HepG2 (cell line): ENCODE data around the gene GFER. TPM values are rescaled to one million over a fixed set of nuclear protein-coding genes. Genes with fewer than 3 reads are reported as not detected.
A peak's percentile ranks its signal among the peaks of the same experiment; 100 is the strongest.

Experiments used
- ATF3 ChIP-seq: sonication (generic); formaldehyde crosslinking; IDR thresholded peaks from 2 replicates; pipeline ENCODE4 v1.4.0; 2020; ENCODE audit warnings: missing genetic modification reagents
- BRCA1 ChIP-seq: sonication (generic); formaldehyde crosslinking; IDR thresholded peaks from 2 replicates; pipeline ENCODE4 v1.4.0; 2020; ENCODE audit warnings: missing genetic modification reagents
- DRAP1 ChIP-seq: IDR thresholded peaks from 2 replicates; pipeline ENCODE4 v1.6.1; 2016; ENCODE audit warnings: missing genetic modification reagents, missing compliant biosample characterization
- HIVEP1 ChIP-seq: sonication (generic); formaldehyde crosslinking; IDR thresholded peaks from 2 replicates; pipeline ENCODE4 v1.4.0; 2020; ENCODE audit warnings: mild to moderate bottlenecking, missing genetic modification reagents
- HOXD1 ChIP-seq: sonication (generic); formaldehyde crosslinking; IDR thresholded peaks from 2 replicates; pipeline ENCODE4 v1.5.0; 2020; ENCODE audit warnings: missing genetic modification reagents
- KDM1A ChIP-seq: IDR thresholded peaks from 2 replicates; pipeline ENCODE4 v1.6.1; 2016; ENCODE audit warnings: missing compliant biosample characterization
- SRSF1 ChIP-seq: fragments of 200-400 bp; formaldehyde crosslinking; optimal IDR thresholded peaks from 2 replicates; pipeline ENCODE3; 2017; ENCODE audit warnings: mild to moderate bottlenecking, low read depth, low read length, moderate library complexity
- TFDP1 ChIP-seq: IDR thresholded peaks from 2 replicates; pipeline ENCODE4 v1.6.1; 2016; ENCODE audit warnings: missing compliant biosample characterization, missing genetic modification reagents, borderline replicate concordance
- ZNF160 ChIP-seq: sonication (generic); formaldehyde crosslinking; IDR thresholded peaks from 2 replicates; pipeline ENCODE4 v1.8.0; 2022; ENCODE audit warnings: mild to moderate bottlenecking, inconsistent platforms, missing genetic modification reagents
- ZNF720 ChIP-seq: sonication (generic); formaldehyde crosslinking; IDR thresholded peaks from 2 replicates; pipeline ENCODE4 v1.4.0; 2020; ENCODE audit warnings: missing genetic modification reagents
- ZNF839 ChIP-seq: sonication (generic); formaldehyde crosslinking; IDR thresholded peaks from 2 replicates; pipeline ENCODE4 v1.4.0; 2020; ENCODE audit warnings: missing genetic modification reagents, mild to moderate bottlenecking, borderline replicate concordance
- ZSCAN12 ChIP-seq: sonication (generic); formaldehyde crosslinking; IDR thresholded peaks from 2 replicates; pipeline ENCODE4 v1.9.0; 2021; ENCODE audit warnings: mild to moderate bottlenecking, missing genetic modification reagents
- polyA plus RNA-seq, 8 experiments: library from polyadenylated mRNA; depleted of rRNA in 3 of 8; stranded (reverse) in 7 of 8; unstranded in 1 of 8; fragments of >200 nt; fragmentation: Illumina TruSeq in 4 of 8; extraction: Trizol in 4 of 8; gene quantifications; 2 replicates each; pipeline versions ENCODE4 v1.2.1 to v1.2.3, GENCODE V29; 2011 to 2016; ENCODE audit warnings: low read depth in 4 of 8, missing spikeins in 1 of 8, mixed read lengths in 1 of 8; ENCODE audit not compliant: insufficient read depth in 1 of 8
- total RNA-seq, 5 experiments: library from RNA; depleted of rRNA; stranded (reverse); fragments of >200 nt; fragmentation: Illumina TruSeq; extraction: Trizol; gene quantifications; 2 replicates each; pipeline ENCODE4 v1.2.3, GENCODE V29; 2016; ENCODE audit warnings: low read depth in 1 of 5
- TF ChIP-seq, protein P1 (sequence below): sonication (generic); formaldehyde crosslinking; IDR thresholded peaks from 2 replicates; pipeline ENCODE4 v1.4.0; 2020; ENCODE audit warnings: missing genetic modification reagents
- TF ChIP-seq, protein P2 (sequence below): sonication (generic); formaldehyde crosslinking; conservative IDR thresholded peaks from 2 replicates; pipeline ENCODE4 v1.8.0; 2022; ENCODE audit warnings: low read depth, missing genetic modification reagents
- TF ChIP-seq, protein P3 (sequence below): sonication (generic); formaldehyde crosslinking; IDR thresholded peaks from 2 replicates; pipeline ENCODE4 v1.4.0; 2020; ENCODE audit warnings: mild to moderate bottlenecking, low read depth, missing genetic modification reagents

GFER gene
- total and polyA plus RNA-seq, 2 of the 13 experiments (the other 11 are each of a cell fraction or from before 2014, with no cell fraction given), result 28.6 to 71.7 TPM

- TF ChIP-seq, protein P1, sequence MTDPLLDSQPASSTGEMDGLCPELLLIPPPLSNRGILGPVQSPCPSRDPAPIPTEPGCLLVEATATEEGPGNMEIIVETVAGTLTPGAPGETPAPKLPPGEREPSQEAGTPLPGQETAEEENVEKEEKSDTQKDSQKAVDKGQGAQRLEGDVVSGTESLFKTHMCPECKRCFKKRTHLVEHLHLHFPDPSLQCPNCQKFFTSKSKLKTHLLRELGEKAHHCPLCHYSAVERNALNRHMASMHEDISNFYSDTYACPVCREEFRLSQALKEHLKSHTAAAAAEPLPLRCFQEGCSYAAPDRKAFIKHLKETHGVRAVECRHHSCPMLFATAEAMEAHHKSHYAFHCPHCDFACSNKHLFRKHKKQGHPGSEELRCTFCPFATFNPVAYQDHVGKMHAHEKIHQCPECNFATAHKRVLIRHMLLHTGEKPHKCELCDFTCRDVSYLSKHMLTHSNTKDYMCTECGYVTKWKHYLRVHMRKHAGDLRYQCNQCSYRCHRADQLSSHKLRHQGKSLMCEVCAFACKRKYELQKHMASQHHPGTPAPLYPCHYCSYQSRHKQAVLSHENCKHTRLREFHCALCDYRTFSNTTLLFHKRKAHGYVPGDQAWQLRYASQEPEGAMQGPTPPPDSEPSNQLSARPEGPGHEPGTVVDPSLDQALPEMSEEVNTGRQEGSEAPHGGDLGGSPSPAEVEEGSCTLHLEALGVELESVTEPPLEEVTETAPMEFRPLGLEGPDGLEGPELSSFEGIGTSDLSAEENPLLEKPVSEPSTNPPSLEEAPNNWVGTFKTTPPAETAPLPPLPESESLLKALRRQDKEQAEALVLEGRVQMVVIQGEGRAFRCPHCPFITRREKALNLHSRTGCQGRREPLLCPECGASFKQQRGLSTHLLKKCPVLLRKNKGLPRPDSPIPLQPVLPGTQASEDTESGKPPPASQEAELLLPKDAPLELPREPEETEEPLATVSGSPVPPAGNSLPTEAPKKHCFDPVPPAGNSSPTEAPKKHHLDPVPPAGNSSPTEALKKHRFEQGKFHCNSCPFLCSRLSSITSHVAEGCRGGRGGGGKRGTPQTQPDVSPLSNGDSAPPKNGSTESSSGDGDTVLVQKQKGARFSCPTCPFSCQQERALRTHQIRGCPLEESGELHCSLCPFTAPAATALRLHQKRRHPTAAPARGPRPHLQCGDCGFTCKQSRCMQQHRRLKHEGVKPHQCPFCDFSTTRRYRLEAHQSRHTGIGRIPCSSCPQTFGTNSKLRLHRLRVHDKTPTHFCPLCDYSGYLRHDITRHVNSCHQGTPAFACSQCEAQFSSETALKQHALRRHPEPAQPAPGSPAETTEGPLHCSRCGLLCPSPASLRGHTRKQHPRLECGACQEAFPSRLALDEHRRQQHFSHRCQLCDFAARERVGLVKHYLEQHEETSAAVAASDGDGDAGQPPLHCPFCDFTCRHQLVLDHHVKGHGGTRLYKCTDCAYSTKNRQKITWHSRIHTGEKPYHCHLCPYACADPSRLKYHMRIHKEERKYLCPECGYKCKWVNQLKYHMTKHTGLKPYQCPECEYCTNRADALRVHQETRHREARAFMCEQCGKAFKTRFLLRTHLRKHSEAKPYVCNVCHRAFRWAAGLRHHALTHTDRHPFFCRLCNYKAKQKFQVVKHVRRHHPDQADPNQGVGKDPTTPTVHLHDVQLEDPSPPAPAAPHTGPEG (CRISPR knock-in tag), result peak; percentile 78; the same call in 1 of the 2 replicates
- peak; percentile 66; the same call in 1 of the 2 replicates for TF ChIP-seq ZNF160
- TF ChIP-seq, protein P2, sequence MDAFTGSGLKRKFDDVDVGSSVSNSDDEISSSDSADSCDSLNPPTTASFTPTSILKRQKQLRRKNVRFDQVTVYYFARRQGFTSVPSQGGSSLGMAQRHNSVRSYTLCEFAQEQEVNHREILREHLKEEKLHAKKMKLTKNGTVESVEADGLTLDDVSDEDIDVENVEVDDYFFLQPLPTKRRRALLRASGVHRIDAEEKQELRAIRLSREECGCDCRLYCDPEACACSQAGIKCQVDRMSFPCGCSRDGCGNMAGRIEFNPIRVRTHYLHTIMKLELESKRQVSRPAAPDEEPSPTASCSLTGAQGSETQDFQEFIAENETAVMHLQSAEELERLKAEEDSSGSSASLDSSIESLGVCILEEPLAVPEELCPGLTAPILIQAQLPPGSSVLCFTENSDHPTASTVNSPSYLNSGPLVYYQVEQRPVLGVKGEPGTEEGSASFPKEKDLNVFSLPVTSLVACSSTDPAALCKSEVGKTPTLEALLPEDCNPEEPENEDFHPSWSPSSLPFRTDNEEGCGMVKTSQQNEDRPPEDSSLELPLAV (CRISPR knock-in tag), result no peak
- TF ChIP-seq, protein P3, sequence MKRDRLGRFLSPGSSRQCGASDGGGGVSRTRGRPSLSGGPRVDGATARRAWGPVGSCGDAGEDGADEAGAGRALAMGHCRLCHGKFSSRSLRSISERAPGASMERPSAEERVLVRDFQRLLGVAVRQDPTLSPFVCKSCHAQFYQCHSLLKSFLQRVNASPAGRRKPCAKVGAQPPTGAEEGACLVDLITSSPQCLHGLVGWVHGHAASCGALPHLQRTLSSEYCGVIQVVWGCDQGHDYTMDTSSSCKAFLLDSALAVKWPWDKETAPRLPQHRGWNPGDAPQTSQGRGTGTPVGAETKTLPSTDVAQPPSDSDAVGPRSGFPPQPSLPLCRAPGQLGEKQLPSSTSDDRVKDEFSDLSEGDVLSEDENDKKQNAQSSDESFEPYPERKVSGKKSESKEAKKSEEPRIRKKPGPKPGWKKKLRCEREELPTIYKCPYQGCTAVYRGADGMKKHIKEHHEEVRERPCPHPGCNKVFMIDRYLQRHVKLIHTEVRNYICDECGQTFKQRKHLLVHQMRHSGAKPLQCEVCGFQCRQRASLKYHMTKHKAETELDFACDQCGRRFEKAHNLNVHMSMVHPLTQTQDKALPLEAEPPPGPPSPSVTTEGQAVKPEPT (CRISPR knock-in tag), result no peak; the same call in 1 of the 2 replicates
- TF ChIP-seq ZSCAN12 (CRISPR knock-in tag), result peak; percentile 44; the same call in 1 of the 2 replicates
- peak; percentile 70; the same call in 1 of the 2 replicates for TF ChIP-seq TFDP1 (CRISPR knock-in tag)
- no peak for TF ChIP-seq BRCA1 (CRISPR knock-in tag)
- peak; percentile 47 for TF ChIP-seq SRSF1
- TF ChIP-seq KDM1A (CRISPR knock-in tag), result no peak
- TF ChIP-seq HIVEP1 (CRISPR knock-in tag), result no peak
- no peak for TF ChIP-seq ZNF839 (CRISPR knock-in tag)
- TF ChIP-seq ZNF720 (CRISPR knock-in tag), result no peak
- TF ChIP-seq HOXD1, result no peak
- peak; percentile 96 for TF ChIP-seq DRAP1 (CRISPR knock-in tag)
- no peak for TF ChIP-seq ATF3 (CRISPR knock-in tag)
These were observed 19.2 kb upstream of the GFER start, which contains the start of gene RPS2 (continued) for GRCh38 chr16:1964506-1965395.
